Pancreas (tissue), 10 donors: ENCODE results near the gene GARIN5B. TPM values are rescaled to one million over a fixed set of nuclear protein-coding genes. Genes with fewer than 3 reads are reported as not detected.

Experiments
- ATAC-seq, 4 donors: fragments of 200-7000 bp; cut with Tn5 transposase; one replicate each; pipeline versions ENCODE4 v1.8.0 to v1.9.1; 2020; ENCODE audit warnings: mild to moderate bottlenecking in 4 of 4, moderate library complexity in 4 of 4
- DNase-seq, 6 donors: peaks; one replicate each; pipeline ENCODE4 v3.0.0-alpha.2; 2020
- FAIRE-seq: peaks from 2 replicates; lab custom pipeline; 2012; peaks lifted over from hg19 to GRCh38; lab: Jason Lieb, UNC
- H3K27ac ChIP-seq, 4 donors: fragments of 200-600 bp; sonication (generic); 1 replicate in 3 of 4; 2 replicates in 1 of 4; pipeline versions ENCODE4 v1.5.0 to v1.8.0; 2020
- H3K27me3 ChIP-seq, 4 donors: fragments of 200-600 bp; one replicate each; pipeline ENCODE4 v1.8.0; 2021
- H3K36me3 ChIP-seq, 3 donors: fragments of 200-600 bp; sonication (generic) in 1 of 3; one replicate each; pipeline versions ENCODE4 v1.5.0 to v1.8.0; 2020 to 2021
- H3K4me1 ChIP-seq, 3 donors: fragments of 200-600 bp; one replicate each; pipeline ENCODE4 v1.8.0; 2021
- H3K4me3 ChIP-seq, 4 donors: fragments of 200-600 bp; sonication (generic) in 2 of 4; one replicate each; pipeline versions ENCODE4 v1.5.0 to v1.8.0; 2020 to 2021
- H3K9me3 ChIP-seq, 4 donors: fragments of 200-600 bp; one replicate each; pipeline ENCODE4 v1.8.0; 2021
- WGBS, 2 donors: extraction: QIAGEN DNeasy Blood & Tissue Kit; methylation state at CpG; one replicate each; pipeline ENCODE4 v1.1.7; 2013; 5-methylcytosine and 5-hydroxymethylcytosine counted together
- intact Hi-C, 3 donors: fragments of 100-400 bp; cut with DNase I; formaldehyde crosslinking; loops; one replicate each; pipeline versions ENCODE4 v1.11.1 to v1.14.2; 2022
- polyA plus RNA-seq, 2 donors: library from polyadenylated mRNA; stranded (reverse); fragments of 200-250 nt; gene quantifications; one replicate each; pipeline ENCODE4 v1.2.3, GENCODE V29; 2013
- total RNA-seq, 6 donors: library from RNA; stranded (reverse); fragmentation: NEBNext Ultra II Directional in 4 of 6; extraction: Animal tissue kit (Norgen Biotek cat#: 25700) in 4 of 6; gene quantifications; one replicate each; pipeline versions ENCODE4 v1.2.1 to v1.2.4, GENCODE V29; 2021 to 2023
- TF ChIP-seq, protein P1 (sequence below), 4 donors: fragments of 200-600 bp; sonication (generic) in 3 of 4; IDR thresholded peaks; one replicate each; pipeline versions ENCODE4 v1.5.0 to v1.8.0; 2021; ENCODE audit warnings: antibody characterized with exemption in 4 of 4
- donor health status: healthy with polysubstance abuse.
- donor health status: DM: no; HTN: no; CAD: no; lungs with moderate emphysema.
- donor health status: DM: no; HTN: no; CAD: no.
- donor health status: control.
- donor health status: control.
- donor health status: Bipolar disorder and iron deficiency.
- donor health status: DM: yes; HTN: yes; CAD: no.
- donor health status: DM: no; HTN: no; CAD: no.
- donor health status: DM: no; HTN: no; CAD: no.
- donor health status: DM: yes; HTN: yes; CAD: no.

GARIN5B gene
- total and polyA plus RNA-seq, 8 donors = not detected

DNA sequence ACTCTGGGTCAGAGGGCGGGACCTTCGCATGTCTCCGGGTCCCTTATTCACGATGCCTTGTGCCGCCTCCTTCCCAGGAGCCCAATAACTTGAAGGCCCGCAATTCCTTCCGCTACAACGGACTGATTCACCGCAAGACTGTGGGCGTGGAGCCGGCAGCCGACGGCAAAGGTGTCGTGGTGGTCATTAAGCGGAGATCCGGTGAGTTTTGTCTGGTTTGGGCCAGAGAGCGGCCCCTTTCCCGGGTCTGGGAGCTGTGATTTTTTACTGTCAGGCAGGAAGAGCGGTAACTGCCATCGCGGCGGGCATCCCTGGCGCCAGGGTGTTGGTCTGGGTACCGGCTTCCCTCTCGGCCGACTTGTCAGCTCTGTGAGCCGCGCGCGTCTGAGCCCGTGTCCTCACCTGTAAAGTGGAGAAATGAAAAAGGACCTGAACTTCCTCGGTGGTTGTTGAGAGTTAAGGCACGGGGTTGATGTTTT, 23.5 kb upstream of the GARIN5B start:
- FAIRE-seq (no peak), DNase-seq (no peak), ATAC-seq (no peak)
- Histone ChIP-seq H3K9me3 (no peaks in the 10 kb centered on the region), H3K4me1 (peaks cover 10 to 28% (median 17%) of the 10 kb centered on the region in 3 donors), H3K27ac (peak overlapping the region in 2 of 4 donors; percentile 84 to 97), H3K27me3 (no peaks in the 10 kb centered on the region), H3K4me3 (peak overlapping the region; percentile 76 to 92 (median 80)), H3K36me3 (peaks cover 0 to 23% (median 11%) of the 10 kb centered on the region in 3 donors)
- TF ChIP-seq, protein P1, sequence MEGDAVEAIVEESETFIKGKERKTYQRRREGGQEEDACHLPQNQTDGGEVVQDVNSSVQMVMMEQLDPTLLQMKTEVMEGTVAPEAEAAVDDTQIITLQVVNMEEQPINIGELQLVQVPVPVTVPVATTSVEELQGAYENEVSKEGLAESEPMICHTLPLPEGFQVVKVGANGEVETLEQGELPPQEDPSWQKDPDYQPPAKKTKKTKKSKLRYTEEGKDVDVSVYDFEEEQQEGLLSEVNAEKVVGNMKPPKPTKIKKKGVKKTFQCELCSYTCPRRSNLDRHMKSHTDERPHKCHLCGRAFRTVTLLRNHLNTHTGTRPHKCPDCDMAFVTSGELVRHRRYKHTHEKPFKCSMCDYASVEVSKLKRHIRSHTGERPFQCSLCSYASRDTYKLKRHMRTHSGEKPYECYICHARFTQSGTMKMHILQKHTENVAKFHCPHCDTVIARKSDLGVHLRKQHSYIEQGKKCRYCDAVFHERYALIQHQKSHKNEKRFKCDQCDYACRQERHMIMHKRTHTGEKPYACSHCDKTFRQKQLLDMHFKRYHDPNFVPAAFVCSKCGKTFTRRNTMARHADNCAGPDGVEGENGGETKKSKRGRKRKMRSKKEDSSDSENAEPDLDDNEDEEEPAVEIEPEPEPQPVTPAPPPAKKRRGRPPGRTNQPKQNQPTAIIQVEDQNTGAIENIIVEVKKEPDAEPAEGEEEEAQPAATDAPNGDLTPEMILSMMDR (IDR thresholded peaks at IDR 0.05) = no peak
- WGBS, 2 donors = 1 to 2% methylated on average over 33 of the region's 33 CpGs
- intact Hi-C loops = loop anchor here in 1 of 3 donors (10.0 kb wide), 1 partner anchor 92 kb away; no protein-coding TSS in a partner anchor

DNA sequence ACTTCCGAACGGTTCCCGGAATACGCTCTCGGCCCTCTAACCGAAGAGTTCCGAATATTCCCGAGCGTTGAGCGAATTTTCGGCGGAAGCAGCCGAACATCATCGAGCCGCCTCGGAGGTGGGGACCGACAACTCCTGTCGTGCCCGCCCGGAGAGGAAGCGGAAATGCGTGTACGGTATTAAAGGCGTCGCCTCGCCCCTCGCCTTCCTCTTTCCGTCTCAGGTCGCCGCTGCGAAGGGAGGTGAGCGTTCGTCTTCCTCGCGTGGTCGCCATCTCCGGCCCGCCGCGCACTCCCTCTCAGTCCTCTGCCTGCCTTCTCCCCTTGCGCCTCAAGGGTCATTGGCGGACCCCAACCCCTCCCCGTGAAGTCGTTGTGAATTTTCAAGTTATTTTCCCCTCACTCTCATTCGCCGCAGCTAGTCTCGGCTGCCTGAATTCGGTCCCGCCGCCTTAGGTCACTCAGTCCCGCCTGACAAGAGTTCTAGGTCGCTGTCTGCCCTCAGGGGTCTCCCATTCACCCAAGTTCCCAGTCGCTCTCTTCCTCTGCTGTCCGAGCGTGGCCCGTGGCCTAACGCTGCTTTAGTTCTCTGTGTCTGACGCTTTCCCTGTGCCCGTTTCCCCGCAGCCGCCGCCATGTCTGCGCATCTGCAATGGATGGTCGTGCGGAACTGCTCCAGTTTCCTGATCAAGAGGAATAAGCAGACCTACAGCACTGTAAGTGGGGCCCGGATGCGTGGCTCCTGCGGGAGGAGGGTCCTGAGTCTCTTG, 22.8 kb upstream of the GARIN5B start, which contains the start of gene RPL28:
Gene RPL28, plus strand, starts transcription at position 209 of the 769 bp plus-strand sequence. Its CDS starts 426 bp downstream, at position 635.
- peaks cover 10 to 28% (median 17%) of the 10 kb centered on the region in 3 donors for H3K4me1 ChIP-seq

DNA sequence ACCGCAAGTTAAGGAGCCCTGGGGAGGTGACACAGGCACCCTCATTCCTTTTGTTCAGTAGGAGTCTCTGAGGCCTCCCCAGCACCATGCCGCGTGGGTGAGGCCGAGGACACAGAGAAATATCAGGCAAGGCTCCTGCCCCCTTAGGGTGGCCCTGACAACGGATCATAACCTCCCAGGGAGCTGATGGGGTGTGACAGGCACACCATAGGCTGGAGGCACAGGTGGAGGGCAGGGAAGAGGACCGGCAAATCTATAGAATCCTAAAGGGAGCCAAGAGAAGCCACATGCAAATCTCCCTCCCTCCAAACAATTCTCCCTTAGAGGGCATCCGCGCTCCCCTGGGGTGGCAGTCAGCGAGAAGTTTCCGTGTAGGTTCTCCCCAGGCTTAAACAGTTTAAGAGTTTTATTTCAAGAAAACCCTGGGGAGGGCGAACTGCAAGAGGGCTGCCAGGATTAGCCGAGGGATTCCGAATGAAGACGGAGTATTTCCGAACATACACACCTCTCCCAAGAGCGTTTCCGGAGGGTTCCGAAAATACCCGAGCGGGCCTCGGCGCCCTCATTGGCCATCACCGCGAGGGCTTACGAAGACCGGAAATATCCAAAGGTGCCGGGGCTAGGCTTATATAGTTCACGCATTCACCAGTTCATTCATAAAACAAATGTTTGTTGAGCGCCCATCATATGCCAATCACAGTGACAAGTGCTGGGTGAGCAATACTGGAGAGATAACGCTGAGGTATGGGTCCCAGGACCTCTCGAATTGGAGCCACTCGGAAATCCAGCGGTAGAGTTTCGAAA, 22.1 kb upstream of the GARIN5B start:
- Histone ChIP-seq H3K4me3 (peak overlapping the region; percentile 5 to 92 (median 54)), H3K36me3 (peaks cover 0 to 18% (median 11%) of the 10 kb centered on the region in 3 donors), H3K27me3 (no peaks in the 10 kb centered on the region), H3K27ac (peak overlapping the region; percentile 74 to 97 (median 90)), H3K4me1 (peaks cover 10 to 28% (median 17%) of the 10 kb centered on the region in 3 donors), H3K9me3 (no peaks in the 10 kb centered on the region)
- DNase-seq (peak; percentile 92 to 98 (median 96)), ATAC-seq (peak; percentile 85 to 92 (median 86)), FAIRE-seq (peak; percentile 34)
- TF ChIP-seq, protein P1 (IDR thresholded peaks at IDR 0.05) = no peak
- WGBS, 2 donors = 3 to 4% methylated on average over 34 of the region's 34 CpGs
- intact Hi-C loops = loop anchor here in 1 of 3 donors (10.0 kb wide), 1 partner anchor 90 kb away; no protein-coding TSS in a partner anchor

More for the DNA sequence above, 22.8 kb upstream of the GARIN5B start, which contains the start of gene RPL28:
- Histone ChIP-seq H3K27me3 (no peaks in the 10 kb centered on the region), H3K9me3 (no peaks in the 10 kb centered on the region), H3K27ac (peak within 1 kb of the TSS; percentile 74 to 97 (median 90)), H3K4me3 (peak within 1 kb of the TSS; percentile 76 to 92 (median 80)), H3K36me3 (peaks cover 0 to 23% (median 11%) of the 10 kb centered on the region in 3 donors)
- TF ChIP-seq, protein P1 (IDR thresholded peaks at IDR 0.05) = no peak
- 0% methylated on average over 62 to 68 of the region's 68 CpGs for WGBS, 2 donors
- FAIRE-seq (no peak), DNase-seq (peak; percentile 95 to 99 (median 97)), ATAC-seq (peak; percentile 85 to 92 (median 86))
- intact Hi-C loops = loop anchor here in 1 of 3 donors (10.0 kb wide), 1 partner anchor 91 kb away; no protein-coding TSS in a partner anchor

DNA sequence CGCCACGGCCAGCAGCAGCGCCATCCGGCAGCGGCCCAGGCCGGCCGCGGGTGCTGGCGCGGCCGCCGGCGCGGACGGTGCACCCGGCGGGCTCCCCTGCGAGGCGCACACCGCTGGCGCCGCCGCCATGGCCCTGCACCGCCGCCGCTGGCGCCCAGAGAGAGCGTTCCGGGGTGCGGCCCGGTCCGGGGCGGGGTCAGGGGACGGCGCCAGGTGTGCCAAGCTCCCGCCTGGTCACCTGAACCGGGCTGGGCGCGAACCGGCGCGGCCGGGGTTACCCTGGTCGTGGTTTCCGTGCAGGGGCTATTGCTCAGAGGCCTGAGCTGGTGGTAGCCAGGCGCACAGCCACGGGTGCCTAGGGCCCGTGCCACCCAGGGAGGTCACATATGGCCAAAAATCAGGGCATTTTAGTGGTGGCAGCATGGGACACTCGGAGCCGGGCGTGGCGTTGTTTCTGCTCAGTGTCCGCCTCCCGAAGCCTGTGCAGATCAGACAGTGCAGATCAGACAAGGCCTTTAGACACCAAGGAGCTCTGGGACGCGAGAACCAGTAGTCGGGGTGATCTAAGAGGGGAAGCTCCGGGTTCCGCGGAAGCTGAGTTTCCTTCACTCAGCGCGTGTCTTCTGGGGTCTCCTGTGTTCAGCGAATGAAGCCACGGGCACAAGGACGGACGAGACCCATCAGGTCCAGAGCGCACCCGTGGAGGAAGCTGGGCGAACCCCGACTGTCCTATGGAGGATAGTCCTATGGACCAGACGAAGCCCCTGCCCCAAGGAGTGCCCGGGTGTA, 21.3 kb upstream of the GARIN5B start, which contains the start of gene TMEM238:
Gene TMEM238, minus strand, starts transcription at position 162 of the 789 bp plus-strand sequence. Its CDS starts 33 bp downstream, at position 129.
- no peak for FAIRE-seq
- Histone ChIP-seq H3K9me3 (no peaks in the 10 kb centered on the region), H3K27ac (peak within 1 kb of the TSS; percentile 74 to 97 (median 90)), H3K27me3 (no peaks in the 10 kb centered on the region), H3K4me3 (peak within 1 kb of the TSS; percentile 28 to 92 (median 54)), H3K36me3 (peaks cover 0 to 12% (median 11%) of the 10 kb centered on the region in 3 donors), H3K4me1 (peaks cover 10 to 28% (median 17%) of the 10 kb centered on the region in 3 donors)
- WGBS, 2 donors = 10 to 19% methylated on average over 43 to 72 of the region's 72 CpGs
- DNase-seq = peak; percentile 70 to 92 (median 80)
- intact Hi-C loops = loop anchor here in 1 of 3 donors (10.0 kb wide), 1 partner anchor 90 kb away; no protein-coding TSS in a partner anchor
- ATAC-seq = peak; percentile 31 to 53 (median 42)
- TF ChIP-seq, protein P1 (IDR thresholded peaks at IDR 0.05) = no peak
